HG03103 (cell line): ENCODE results near the gene KCNQ1.

Source experiments
- ATAC-seq: cut with Tn5 transposase; IDR thresholded peaks from one replicate; pipeline ENCODE4 v1.9.1; 2021; ENCODE audit warnings: low read depth; ENCODE audit not compliant: unreplicated experiment

The KCNQ1 gene

DNA sequence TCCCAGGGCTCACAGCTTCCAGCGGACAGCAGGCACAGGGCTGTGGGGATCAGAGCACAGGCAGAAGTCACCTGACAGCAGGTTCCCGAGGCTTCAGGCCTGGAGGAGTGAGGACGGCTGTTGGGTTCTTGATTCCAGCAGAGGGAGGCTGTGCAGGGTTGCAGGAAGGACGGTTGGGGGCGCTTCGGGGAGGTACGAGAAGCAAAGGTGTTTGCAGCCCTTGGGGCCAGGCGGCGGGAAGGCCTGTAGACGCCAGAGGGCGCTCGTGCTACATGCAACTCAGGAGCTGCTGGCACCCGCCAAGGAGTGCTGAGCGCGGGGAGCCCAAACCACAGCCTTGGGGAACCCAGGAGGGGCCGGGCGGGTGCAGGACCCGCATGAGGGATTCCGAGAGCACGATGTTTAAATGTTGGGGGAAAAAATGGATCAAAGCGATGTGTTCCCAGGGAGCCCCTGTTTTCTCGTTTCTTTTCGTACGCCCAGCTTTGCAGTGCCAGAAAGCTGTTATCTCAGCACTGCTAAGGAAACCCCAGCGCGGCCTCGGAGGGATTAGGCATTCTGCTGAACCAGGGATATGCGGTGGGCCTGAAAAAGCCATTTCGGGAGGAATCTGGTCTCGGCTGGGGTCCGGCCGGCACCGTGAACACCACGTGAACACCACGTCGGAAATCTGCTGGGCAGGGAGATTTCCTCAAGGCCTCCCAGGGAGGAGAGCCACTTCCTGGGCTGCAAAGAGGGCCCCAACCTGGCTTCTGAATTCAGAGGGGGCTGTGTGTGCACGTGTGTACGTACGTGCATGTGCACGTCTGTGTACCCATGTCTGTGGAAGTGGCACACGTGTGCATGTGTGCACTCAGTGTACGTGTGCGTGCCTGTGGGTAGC lies 88.1 kb downstream of the KCNQ1 start:
- ATAC-seq: peak; percentile 66

DNA sequence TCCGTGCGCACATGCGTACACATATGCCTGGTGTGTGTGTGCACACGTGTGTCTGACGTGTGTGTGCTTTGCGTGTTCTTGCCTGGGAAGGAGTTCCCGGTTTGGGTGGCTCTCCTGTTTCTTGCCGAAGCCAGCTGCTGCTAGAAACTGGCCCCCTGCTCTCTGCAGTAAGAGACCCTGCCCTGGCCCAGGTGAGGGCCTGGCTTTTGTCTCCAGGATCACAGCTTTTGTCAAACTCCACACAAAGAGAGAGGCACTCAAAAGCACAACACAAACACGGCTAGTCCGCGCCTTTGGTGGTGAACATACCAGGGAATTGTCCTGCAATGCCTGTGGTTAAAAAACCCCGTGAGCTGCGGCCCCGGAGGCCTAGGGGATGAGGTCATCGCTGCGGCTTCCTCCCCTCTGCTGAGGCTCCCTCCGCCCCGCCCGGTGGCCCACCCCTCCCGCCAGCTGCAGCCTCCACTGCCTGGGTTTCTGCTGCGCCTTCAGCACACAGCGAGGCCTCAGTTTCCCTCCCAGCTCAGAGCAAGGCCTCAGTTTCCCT lies 88.9 kb downstream of the KCNQ1 start:
- ATAC-seq: no peak

GRCh38 chr11:2534134-2534956 lies 89.5 kb downstream of the KCNQ1 start:
- no peak for ATAC-seq

DNA sequence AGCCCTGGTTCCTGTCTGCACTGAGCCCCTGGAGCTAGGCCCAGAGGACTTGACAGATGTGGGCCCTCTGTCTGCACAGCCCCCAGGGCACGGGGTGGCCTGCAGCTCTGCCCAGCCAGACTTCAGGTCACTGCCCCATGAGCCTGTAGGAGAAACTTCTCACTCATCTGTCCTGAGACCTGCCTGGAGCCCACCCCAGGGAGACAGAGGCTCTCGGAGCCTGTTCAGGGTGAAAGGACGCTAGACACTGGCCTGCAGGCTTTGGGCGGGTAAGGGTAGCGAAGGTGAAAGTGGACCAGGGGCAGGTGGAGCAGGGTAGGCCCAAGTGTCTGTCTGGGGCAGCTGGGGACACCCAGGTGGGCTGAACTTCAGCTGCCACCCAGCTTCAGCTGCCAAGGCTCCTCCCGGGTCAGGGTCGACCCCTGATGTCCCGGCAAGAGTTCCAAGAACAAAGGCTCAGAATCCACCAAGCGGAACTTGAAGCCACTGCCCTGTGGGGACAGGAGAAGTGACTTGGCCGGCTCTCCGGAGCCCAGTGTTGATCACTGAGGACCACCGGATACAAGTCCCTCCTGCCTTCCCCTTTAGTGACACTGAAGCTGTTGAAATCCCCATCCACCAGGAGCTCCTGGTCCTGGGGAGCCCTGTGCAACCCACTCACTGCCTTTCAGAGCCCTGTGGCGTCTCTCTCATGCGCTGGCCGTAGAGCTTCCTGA lies 90.3 kb downstream of the KCNQ1 start:
- ATAC-seq: no peak

GRCh38 chr11:2535673-2536439 lies 91.0 kb downstream of the KCNQ1 start:
- ATAC-seq: no peak

DNA sequence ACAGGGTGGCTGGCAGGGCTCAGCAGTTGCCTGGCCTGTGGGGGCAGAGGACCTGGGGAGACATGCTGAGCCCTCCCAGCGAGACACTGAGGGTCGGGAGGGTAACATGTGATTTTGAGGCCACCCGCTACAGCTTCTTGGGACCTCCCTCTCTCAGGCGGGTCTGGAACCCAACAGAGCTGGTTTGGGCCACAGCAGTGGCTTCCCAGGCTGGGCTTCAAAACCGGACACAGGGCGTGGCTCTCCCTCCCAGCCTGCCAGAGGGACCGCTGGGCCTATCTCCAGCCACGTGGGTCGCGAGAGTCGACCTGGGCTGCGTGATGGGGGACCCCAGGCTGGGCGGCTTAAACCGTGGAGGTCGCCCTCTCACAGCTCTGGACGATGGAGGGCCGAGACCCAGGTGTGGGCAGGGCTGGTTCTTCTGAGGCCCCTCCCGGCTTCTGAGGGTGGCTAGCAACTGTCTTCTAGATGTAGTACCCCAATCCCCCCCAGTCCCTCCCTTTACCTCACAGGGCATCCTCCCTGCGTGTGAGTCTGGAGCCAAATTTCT lies 91.7 kb downstream of the KCNQ1 start:
- ATAC-seq: no peak

- no peak for ATAC-seq
Measured at GRCh38 chr11:2537010-2537705, 92.3 kb downstream of the KCNQ1 start.

GRCh38 chr11:2537896-2538724 lies 93.3 kb downstream of the KCNQ1 start:
- no peak for ATAC-seq

GRCh38 chr11:2538951-2539350 lies 94.1 kb downstream of the KCNQ1 start:
- ATAC-seq: no peak

DNA sequence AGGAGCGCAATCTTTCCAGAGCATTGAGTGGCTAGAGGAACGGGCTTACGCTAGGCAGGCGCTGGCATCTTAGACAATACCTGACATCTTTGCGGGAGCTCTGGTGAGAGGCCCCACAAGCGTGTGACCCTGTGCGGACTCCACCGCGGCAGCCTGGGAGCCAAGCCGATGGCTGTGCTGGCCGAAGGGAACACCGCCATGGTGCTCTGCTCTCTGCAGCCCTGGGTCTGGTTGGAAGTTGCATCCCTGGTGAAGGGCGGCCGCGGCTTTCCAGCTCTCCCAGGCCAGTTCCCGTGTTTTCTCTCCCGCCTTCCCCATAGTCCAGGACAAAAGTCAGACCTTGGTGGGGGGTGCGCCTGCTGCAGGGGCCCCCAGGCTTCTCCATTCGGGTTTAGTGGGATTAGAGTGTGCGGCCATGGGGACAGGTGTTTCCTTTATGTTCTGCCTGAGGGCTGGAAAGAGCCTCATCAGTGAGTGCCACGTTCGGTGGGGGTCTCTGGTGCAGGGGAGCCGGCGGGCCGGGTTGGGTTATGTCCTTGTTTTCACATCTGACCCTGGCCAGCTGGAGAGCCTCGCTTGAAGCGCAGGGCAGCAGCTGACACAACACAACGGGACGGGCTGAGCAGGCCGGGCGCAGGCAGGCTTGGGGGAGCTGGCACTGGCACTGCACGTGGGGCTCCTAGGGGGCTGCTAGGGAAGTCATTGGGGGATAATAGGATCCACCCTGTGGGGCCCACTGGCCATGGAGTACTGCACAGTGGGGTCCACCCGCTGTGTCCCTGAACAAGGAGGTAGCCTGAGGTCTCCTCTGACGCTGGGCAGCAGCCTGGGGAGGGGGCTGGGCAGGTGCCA lies 94.8 kb downstream of the KCNQ1 start:
- no peak for ATAC-seq

GRCh38 chr11:2540223-2540991 lies 95.6 kb downstream of the KCNQ1 start:
- no peak for ATAC-seq

DNA sequence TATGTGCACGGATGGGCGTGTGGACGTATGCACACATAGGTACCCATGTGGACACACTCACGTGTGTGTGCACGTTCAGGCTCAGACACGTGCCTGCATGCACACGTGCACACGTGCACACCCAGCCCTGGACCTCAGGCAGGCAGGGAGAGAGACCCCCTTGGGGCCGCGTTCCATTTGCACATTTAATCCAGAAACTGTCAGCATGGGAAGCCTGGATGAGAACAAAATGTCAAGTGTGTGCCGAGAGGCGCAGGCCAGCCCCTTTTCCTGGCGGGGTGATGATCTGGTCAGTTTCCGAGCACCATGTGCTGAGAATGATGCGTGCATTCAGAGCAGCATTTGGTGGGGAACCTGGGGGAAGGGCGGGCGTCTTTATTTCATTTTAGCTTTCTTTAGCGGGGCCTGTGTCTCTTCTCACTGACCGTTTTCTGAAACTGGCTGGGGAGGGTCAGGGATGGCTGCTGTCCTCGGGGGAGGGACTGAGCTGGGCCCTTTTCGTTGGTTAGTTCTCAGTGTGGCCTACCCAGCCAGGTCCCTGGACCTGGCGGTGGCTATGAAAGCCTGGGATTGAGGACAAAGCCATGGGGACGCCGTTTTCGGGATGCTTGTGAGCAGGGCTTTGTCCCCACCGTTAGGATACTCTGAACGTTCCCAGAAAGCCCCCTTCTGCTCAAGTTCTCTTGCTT lies 96.3 kb downstream of the KCNQ1 start:
- no peak for ATAC-seq

- ATAC-seq: no peak
Measured at GRCh38 chr11:2541881-2542361, 97.1 kb downstream of the KCNQ1 start.

DNA sequence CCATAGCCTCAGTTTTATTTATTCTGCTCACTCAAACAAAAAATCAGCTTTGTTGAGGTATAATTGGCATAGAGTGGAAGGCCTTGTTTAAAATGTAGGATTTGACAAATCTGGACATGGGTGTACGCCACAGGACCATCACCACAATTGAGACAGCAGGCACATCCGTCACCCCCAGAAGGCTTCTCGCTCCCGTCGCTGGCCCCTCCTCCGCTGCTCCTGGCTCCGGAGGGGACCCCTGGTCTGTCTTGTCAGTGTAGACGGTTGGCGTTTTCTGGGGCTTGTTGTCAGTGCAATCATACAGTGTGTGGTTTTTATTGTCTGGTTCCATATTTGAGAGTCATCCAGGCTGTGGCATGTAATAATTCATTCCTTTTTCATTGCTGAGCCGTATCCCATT lies 97.6 kb downstream of the KCNQ1 start:
- no peak for ATAC-seq

DNA sequence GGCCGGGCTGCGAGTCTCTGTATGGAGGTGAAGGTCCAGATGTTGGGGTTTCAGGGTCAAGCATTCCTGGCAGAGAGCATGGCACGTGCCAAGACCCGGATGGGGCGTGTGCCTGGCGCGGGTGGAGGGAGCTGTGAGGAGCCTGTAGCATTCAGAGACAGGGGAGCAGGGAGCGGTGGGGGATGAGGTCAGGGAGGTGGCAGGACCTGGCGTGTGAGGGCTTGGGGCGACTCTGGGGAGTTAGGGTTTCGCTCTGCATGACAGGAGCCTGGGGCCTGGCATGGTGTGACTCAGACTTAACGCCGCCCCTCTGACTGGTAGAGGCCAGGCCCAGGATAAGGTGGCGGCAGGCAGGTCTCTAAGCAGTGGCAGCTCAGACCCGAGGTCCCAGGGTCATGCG lies 103.0 kb downstream of the KCNQ1 start:
- no peak for ATAC-seq

DNA sequence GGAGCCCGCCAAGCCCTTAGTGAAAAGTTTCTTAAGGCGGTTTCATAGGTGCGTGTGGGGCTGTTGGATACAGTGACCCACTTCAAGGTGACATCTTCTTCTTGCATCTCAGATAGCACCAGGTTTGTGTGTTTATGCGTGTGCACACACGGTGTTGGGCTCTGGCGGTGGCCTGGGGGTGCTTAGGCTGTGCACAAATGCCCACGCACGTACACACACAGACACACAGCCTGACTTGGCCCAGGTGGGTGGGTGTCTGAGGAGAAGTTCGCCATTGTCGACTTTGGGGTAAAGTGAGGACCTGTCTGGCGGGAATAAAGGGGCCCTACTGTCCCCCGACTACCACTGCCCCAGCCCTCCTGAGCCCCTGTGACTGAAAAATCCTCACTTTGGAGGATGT lies 103.8 kb downstream of the KCNQ1 start:
- no peak for ATAC-seq
